Measurements from ENCODE around the gene SNX8. TPM values are rescaled to one million over a fixed set of nuclear protein-coding genes. Genes with fewer than 3 reads are reported as not detected.

SNX8 gene
- polyA plus RNA-seq, 2 of the 4 experiments (the other 2 are of a cell fraction), result 21.2 to 36.3 TPM

DNA sequence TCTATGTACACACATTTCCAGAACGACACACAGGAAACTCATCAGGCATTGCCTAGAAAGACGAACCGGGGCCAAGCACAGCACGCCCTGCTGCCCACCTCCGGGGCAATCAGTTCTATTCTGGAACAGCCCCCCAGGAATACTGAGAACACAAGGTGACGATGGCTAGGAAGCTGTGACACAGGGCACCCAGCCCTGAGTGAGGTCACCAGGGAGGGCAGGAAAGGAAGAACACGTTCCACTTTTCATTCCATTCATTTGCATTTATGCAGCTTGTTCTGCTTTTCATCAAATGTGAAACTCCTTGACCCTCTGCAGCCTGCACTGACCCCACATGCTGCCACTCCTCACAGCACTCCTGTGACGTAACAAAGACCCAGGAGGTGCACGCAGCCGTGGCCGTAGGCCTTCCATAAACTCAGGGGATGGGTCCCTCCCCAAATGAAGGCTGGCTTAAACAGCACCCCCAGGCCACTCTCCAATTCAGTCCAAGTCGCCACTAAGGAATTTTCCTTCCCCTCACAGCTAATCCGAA lies 110.4 kb downstream of the SNX8 start:
- 87% methylated on average over 13 of the region's 13 CpGs for WGBS (ENCODE audit: missing lambda C conversion rate)
- TF ChIP-seq HEYL (CRISPR knock-in tag; IDR thresholded peaks at IDR 0.05), result no peak
- TF ChIP-seq PHF8 (IDR thresholded peaks at IDR 0.05; ENCODE audit: borderline replicate concordance, low read depth), result no peak
- TF ChIP-seq, protein P1, sequence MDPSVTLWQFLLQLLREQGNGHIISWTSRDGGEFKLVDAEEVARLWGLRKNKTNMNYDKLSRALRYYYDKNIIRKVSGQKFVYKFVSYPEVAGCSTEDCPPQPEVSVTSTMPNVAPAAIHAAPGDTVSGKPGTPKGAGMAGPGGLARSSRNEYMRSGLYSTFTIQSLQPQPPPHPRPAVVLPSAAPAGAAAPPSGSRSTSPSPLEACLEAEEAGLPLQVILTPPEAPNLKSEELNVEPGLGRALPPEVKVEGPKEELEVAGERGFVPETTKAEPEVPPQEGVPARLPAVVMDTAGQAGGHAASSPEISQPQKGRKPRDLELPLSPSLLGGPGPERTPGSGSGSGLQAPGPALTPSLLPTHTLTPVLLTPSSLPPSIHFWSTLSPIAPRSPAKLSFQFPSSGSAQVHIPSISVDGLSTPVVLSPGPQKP (IDR thresholded peaks at IDR 0.05; ENCODE audit: low read depth, low read length), result no peak
- TF ChIP-seq MAFK (IDR thresholded peaks at IDR 0.05; ENCODE audit: partially characterized antibody), result no peak
- TF ChIP-seq MAZ (IDR thresholded peaks at IDR 0.05; ENCODE audit: borderline replicate concordance, low read depth, low read length), result no peak
- TF ChIP-seq RAD21 (conservative IDR thresholded peaks at IDR 0.05 in 1 of 2, IDR thresholded peaks at IDR 0.05 in 1 of 2), result no peak
- TF ChIP-seq RNF2 (IDR thresholded peaks at IDR 0.05; ENCODE audit: borderline replicate concordance, low read depth), result no peak
- no peak for TF ChIP-seq HDAC2 (IDR thresholded peaks at IDR 0.05)
- TF ChIP-seq, protein P2, sequence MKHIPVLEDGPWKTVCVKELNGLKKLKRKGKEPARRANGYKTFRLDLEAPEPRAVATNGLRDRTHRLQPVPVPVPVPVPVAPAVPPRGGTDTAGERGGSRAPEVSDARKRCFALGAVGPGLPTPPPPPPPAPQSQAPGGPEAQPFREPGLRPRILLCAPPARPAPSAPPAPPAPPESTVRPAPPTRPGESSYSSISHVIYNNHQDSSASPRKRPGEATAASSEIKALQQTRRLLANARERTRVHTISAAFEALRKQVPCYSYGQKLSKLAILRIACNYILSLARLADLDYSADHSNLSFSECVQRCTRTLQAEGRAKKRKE (CRISPR knock-in tag; IDR thresholded peaks at IDR 0.05; ENCODE audit: low read depth), result no peak
- no peak for TF ChIP-seq NFE2L2 (conservative IDR thresholded peaks at IDR 0.05; ENCODE audit: low read length)
- Histone ChIP-seq H3K9me3 (no peaks in the 10 kb centered on the region), H3K4me3 (no peak overlapping the region), H3K4me1 (no peaks in the 10 kb centered on the region), H3K4me2 (no peak overlapping the region), H3K27ac (no peak overlapping the region)
- no peak for DNase-seq (ENCODE audit: low read depth in 1 of 2, low spot score in 1 of 2)
- ATAC-seq, result no peak; a peak in 1 of 6 replicates
- FAIRE-seq, result no peak
- ChIA-PET POLR2A (no interaction called here), CTCF (no interaction called here)

DNA sequence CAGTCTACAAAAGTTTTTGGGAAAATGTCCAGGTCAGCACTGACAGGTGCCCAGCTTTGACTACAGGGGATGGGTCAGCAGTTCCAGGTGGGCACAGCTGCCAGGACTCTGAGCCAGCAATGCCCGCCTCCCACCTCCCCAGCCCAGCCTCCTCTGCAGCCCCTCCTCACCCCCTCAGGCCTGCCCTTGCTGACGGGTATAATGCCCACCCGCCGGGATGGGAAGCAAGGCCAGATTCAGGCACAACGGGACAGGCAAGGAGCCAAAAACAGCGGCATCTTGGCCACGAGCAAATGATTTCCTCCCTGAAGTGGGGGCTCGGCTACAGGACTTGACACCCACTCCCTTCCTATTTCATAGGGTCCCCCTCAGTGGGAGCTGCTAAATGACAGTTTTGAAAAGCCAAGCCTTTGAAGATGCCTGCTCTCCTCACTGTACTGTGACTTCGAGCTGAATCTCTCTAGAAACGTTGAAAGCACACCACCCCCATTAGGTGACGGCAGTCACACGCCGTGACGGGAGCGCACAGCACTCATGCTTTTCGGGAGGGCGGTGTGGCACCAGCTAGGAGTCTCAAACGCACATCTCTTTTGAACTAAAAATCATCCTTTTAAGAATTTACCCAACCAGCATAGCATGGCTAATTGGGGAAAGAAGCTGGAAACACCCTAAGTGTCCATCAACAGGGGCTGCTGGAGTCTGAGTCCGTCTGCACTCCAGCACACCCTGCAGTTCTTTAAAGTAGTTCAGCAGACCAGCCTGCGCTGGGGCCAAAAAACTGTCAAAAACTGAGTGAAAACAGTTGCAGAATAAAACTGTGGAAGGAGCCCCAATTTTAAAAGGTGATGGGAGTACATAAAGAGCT lies 111.1 kb downstream of the SNX8 start:
- FAIRE-seq (no peak), ATAC-seq (no peak), DNase-seq (ENCODE audit: low read depth in 1 of 2, low spot score in 1 of 2) (no peak)
- ChIA-PET POLR2A (no interaction called here), CTCF (interaction anchor here (0.8 kb wide), 1 partner anchor 145 kb away, joined by 3 read pairs; no protein-coding TSS in a partner anchor)
- Histone ChIP-seq H3K9me3 (no peaks in the 10 kb centered on the region), H3K4me1 (no peaks in the 10 kb centered on the region), H3K27ac (no peak overlapping the region), H3K4me2 (no peak overlapping the region), H3K4me3 (no peak overlapping the region)
- 93% methylated on average over 16 of the region's 20 CpGs for WGBS (ENCODE audit: missing lambda C conversion rate)
- TF ChIP-seq, protein P2 (CRISPR knock-in tag; IDR thresholded peaks at IDR 0.05; ENCODE audit: low read depth), result no peak
- no peak for TF ChIP-seq ZNF302 (CRISPR knock-in tag; IDR thresholded peaks at IDR 0.05)
- TF ChIP-seq RAD21 (conservative IDR thresholded peaks at IDR 0.05 in 1 of 2, IDR thresholded peaks at IDR 0.05 in 1 of 2), result no peak
- TF ChIP-seq, protein P3, sequence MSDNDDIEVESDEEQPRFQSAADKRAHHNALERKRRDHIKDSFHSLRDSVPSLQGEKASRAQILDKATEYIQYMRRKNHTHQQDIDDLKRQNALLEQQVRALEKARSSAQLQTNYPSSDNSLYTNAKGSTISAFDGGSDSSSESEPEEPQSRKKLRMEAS (IDR thresholded peaks at IDR 0.05), result no peak
- no peak for TF ChIP-seq FOXS1 (CRISPR knock-in tag; IDR thresholded peaks at IDR 0.05)
- TF ChIP-seq CBX2 (IDR thresholded peaks at IDR 0.05; ENCODE audit: borderline replicate concordance, low read depth), result no peak
- no peak for TF ChIP-seq FOSB (CRISPR knock-in tag; IDR thresholded peaks at IDR 0.05)
- TF ChIP-seq, protein P4, sequence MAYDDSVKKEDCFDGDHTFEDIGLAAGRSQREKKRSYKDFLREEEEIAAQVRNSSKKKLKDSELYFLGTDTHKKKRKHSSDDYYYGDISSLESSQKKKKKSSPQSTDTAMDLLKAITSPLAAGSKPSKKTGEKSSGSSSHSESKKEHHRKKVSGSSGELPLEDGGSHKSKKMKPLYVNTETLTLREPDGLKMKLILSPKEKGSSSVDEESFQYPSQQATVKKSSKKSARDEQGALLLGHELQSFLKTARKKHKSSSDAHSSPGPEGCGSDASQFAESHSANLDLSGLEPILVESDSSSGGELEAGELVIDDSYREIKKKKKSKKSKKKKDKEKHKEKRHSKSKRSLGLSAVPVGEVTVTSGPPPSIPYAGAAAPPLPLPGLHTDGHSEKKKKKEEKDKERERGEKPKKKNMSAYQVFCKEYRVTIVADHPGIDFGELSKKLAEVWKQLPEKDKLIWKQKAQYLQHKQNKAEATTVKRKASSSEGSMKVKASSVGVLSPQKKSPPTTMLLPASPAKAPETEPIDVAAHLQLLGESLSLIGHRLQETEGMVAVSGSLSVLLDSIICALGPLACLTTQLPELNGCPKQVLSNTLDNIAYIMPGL (CRISPR knock-in tag; IDR thresholded peaks at IDR 0.05; ENCODE audit: borderline replicate concordance), result no peak
- TF ChIP-seq MYC (IDR thresholded peaks at IDR 0.05; ENCODE audit: borderline replicate concordance, low read length), result no peak
- TF ChIP-seq EHF (CRISPR knock-in tag; IDR thresholded peaks at IDR 0.05), result no peak
- no peak for TF ChIP-seq PHF8 (IDR thresholded peaks at IDR 0.05; ENCODE audit: borderline replicate concordance, low read depth)
- TF ChIP-seq HOXB13 (CRISPR knock-in tag; IDR thresholded peaks at IDR 0.05; ENCODE audit: low read depth), result no peak
- TF ChIP-seq RFX5 (IDR thresholded peaks at IDR 0.05), result no peak
- no peak for TF ChIP-seq EP300 (IDR thresholded peaks at IDR 0.05)
- TF ChIP-seq ESRRA (IDR thresholded peaks at IDR 0.05; ENCODE audit: borderline replicate concordance, low read length), result no peak
- no peak for TF ChIP-seq TFCP2L1 (CRISPR knock-in tag; IDR thresholded peaks at IDR 0.05)
- no peak for TF ChIP-seq HOXA7 (CRISPR knock-in tag; IDR thresholded peaks at IDR 0.05)

All from A549 (cell line).